K562 (cell line): ENCODE results near the gene DNAH9. TPM values are rescaled to one million over a fixed set of nuclear protein-coding genes. Genes with fewer than 3 reads are reported as not detected.

Experiments
- ATAC-seq: fragments of 200-7000 bp; cut with Tn5 transposase; 3 replicates; pipeline ENCODE4 v1.9.1; 2020; ENCODE audit warnings: moderate library complexity
- BruUV-seq: library from RNA; stranded (reverse); fragments of 400-500 nt; replicated peaks from 2 replicates; lab custom pipeline; 2021; lab: Mats Ljungman, UMichigan
- CTCF ChIA-PET: fragments of 300-600 bp; formaldehyde crosslinking; extraction: SDS; loops from one replicate; lab custom pipeline; 2021; ENCODE audit warnings: low intra/inter-chr PET ratio; lab: Yijun Ruan, JAX
- POLR2A ChIA-PET: fragments of 300-600, 350-650 bp; sonication (Branson Sonifier 250); formaldehyde crosslinking; extraction: SDS; loops from one replicate; lab custom pipeline; 2021; ENCODE audit warnings: antibody characterized with exemption, inconsistent platforms; lab: Yijun Ruan, JAX
- DNase-seq, 4 experiments: peaks; one replicate each; pipeline versions ENCODE4 v3.0.0 to v3.0.0-alpha.2; 2011 to 2018; ENCODE audit warnings: low spot score in 3 of 4, mixed read lengths in 3 of 4; ENCODE audit errors: extremely low read depth in 1 of 4
- FAIRE-seq: peaks from 2 replicates; lab custom pipeline; 2011; peaks lifted over from hg19 to GRCh38; lab: Jason Lieb, UNC
- H2AFZ ChIP-seq: 2 replicates; pipeline ENCODE4 v1.6.0; 2011; ENCODE audit warnings: low read depth, low read length, control low read depth, inconsistent platforms
- H3K27ac ChIP-seq: fragments of 200-600 bp; 3 replicates; pipeline ENCODE4 v1.8.0; 2011; ENCODE audit warnings: low read depth, mild to moderate bottlenecking, control low read depth, inconsistent platforms, low read length, moderate library complexity, mixed read lengths; ENCODE audit errors: extremely low read depth
- H3K27me3 ChIP-seq, 2 experiments: fragments of 300-600 bp in 1 of 2; 2 replicates in 1 of 2; 3 replicates in 1 of 2; pipeline versions ENCODE4 v1.6.0 to v1.8.0; 2011; ENCODE audit warnings: inconsistent platforms in 2 of 2, low read length in 2 of 2, mild to moderate bottlenecking in 1 of 2, mixed read lengths in 1 of 2, moderate library complexity in 1 of 2; ENCODE audit not compliant: control insufficient read depth in 2 of 2, insufficient read depth in 2 of 2
- H3K36me3 ChIP-seq: fragments of 300-600 bp; 3 replicates; pipeline ENCODE4 v1.8.0; 2011; ENCODE audit warnings: mild to moderate bottlenecking, low read length, inconsistent platforms; ENCODE audit not compliant: control insufficient read depth, insufficient read depth
- H3K4me1 ChIP-seq, 2 experiments: fragments of 200-600 bp in 1 of 2; replicated peaks in 1 of 2; 2 replicates in 1 of 2; 3 replicates in 1 of 2; pipeline versions ENCODE4 v1.5.1 to v1.8.0; 2011; ENCODE audit warnings: inconsistent platforms in 2 of 2, low read length in 2 of 2, mild to moderate bottlenecking in 1 of 2, mixed read lengths in 1 of 2, moderate library complexity in 1 of 2; ENCODE audit not compliant: control insufficient read depth in 2 of 2, insufficient read depth in 2 of 2
- H3K4me2 ChIP-seq: 2 replicates; pipeline ENCODE4 v1.6.1; 2011; ENCODE audit warnings: low read length, control low read depth, inconsistent platforms, mixed read lengths; ENCODE audit not compliant: insufficient read depth
- H3K4me3 ChIP-seq: fragments of 200-600 bp; sonication (generic), shearing (Covaris generic); 2 replicates; pipeline ENCODE4 v1.5.1; 2016; ENCODE audit warnings: control low read depth, inconsistent platforms
- H3K79me2 ChIP-seq: fragments of 200-600 bp; 3 replicates; pipeline ENCODE4 v1.8.0; 2011; ENCODE audit warnings: low read length, inconsistent platforms; ENCODE audit not compliant: control insufficient read depth, insufficient read depth
- H3K9ac ChIP-seq, 2 experiments: 2 replicates each; pipeline versions ENCODE4 v1.6.0 to v1.6.1; 2011; ENCODE audit warnings: low read depth in 2 of 2, low read length in 2 of 2, control low read depth in 1 of 2, inconsistent platforms in 1 of 2, mild to moderate bottlenecking in 1 of 2, mixed read lengths in 1 of 2; ENCODE audit not compliant: insufficient read depth in 1 of 2
- H3K9me1 ChIP-seq: one replicate; pipeline ENCODE4 v1.6.0; 2011; ENCODE audit warnings: inconsistent platforms, mild to moderate bottlenecking, low read length, moderate library complexity; ENCODE audit not compliant: control insufficient read depth, insufficient read depth
- H3K9me3 ChIP-seq: replicated peaks from 2 replicates; pipeline ENCODE4 v1.5.1; 2011; ENCODE audit warnings: low read depth, low read length, inconsistent platforms; ENCODE audit not compliant: control insufficient read depth, insufficient read depth
- H4K20me1 ChIP-seq: replicated peaks from 2 replicates; pipeline ENCODE4 v1.6.1; 2011; ENCODE audit warnings: low read length, inconsistent platforms, mixed read lengths; ENCODE audit not compliant: control insufficient read depth, insufficient read depth
- CCAR2 ChIP-seq: fragments of 200-400 bp; formaldehyde crosslinking; IDR thresholded peaks from 2 replicates; pipeline ENCODE4 v1.6.1; 2017; ENCODE audit warnings: mild to moderate bottlenecking, low read depth, low read length
- CTCFL ChIP-seq: IDR thresholded peaks from 2 replicates; pipeline ENCODE4 v1.6.1; 2011; ENCODE audit warnings: borderline replicate concordance, low read depth, mild to moderate bottlenecking, moderate library complexity, low read length; ENCODE audit not compliant: insufficient read depth, poor library complexity, severe bottlenecking
- EGR1 ChIP-seq: fragments of 450-650 bp; conservative IDR thresholded peaks from 2 replicates; pipeline ENCODE4 v1.6.1; 2017; ENCODE audit warnings: mild to moderate bottlenecking
- ELK1 ChIP-seq: sonication (generic); formaldehyde crosslinking; IDR thresholded peaks from 2 replicates; pipeline ENCODE4 v1.8.1; 2022; ENCODE audit warnings: missing genetic modification reagents
- HDAC8 ChIP-seq: fragments of 450-650 bp; IDR thresholded peaks from 2 replicates; pipeline ENCODE4 v1.6.1; 2016; ENCODE audit warnings: mild to moderate bottlenecking, missing genetic modification characterization, moderate library complexity, missing compliant biosample characterization
- SETDB1 ChIP-seq: IDR thresholded peaks from one replicate; pipeline ENCODE4 v1.6.1; 2012; ENCODE audit warnings: low read length, control low read depth, inconsistent platforms
- SREBF2 ChIP-seq: sonication (generic); formaldehyde crosslinking; IDR thresholded peaks from 2 replicates; pipeline ENCODE4 v1.4.0; 2020; ENCODE audit warnings: mild to moderate bottlenecking, missing genetic modification reagents
- XRCC3 ChIP-seq: fragments of 450-650 bp; IDR thresholded peaks from 2 replicates; pipeline ENCODE4 v1.6.1; 2017; ENCODE audit warnings: mild to moderate bottlenecking, moderate library complexity
- ZNF23 ChIP-seq: fragments of 250-450 bp; sonication (Bioruptor Pico); IDR thresholded peaks from 2 replicates; pipeline ENCODE4 v1.4.0; 2020; ENCODE audit warnings: mild to moderate bottlenecking
- WGBS: fragments of 100-300 bp; shearing (Covaris generic); methylation state at CpG from one replicate; pipeline ENCODE4 v1.1.6; 2016; ENCODE audit warnings: low coverage, mixed read lengths; ENCODE audit not compliant: insufficient coverage; ENCODE audit errors: missing lambda C conversion rate; 5-methylcytosine and 5-hydroxymethylcytosine counted together
- in situ Hi-C: fragments of 300-500 bp; cut with MboI; formaldehyde crosslinking; loops from 4 replicates; pipeline ENCODE4 v1.15.0; 2018; ENCODE audit warnings: inconsistent platforms, mixed read lengths
- intact Hi-C: fragments of 100-400 bp; cut with micrococcal nuclease; formaldehyde crosslinking; loops from 2 replicates; pipeline ENCODE4 v1.14.2; 2022
- polyA plus RNA-seq, 8 experiments: library from polyadenylated mRNA; depleted of rRNA in 4 of 8; stranded (reverse) in 5 of 8; unstranded in 3 of 8; fragments of >200 nt; fragmentation: Nextera tagmentation in 2 of 8; fragmentation: Illumina TruSeq in 1 of 8; extraction: Ambion mirVana in 2 of 8; extraction: Trizol in 1 of 8; gene quantifications; 2 replicates each; pipeline versions ENCODE4 v1.2.1 to v1.2.3, GENCODE V29; 2011 to 2014; ENCODE audit warnings: inconsistent platforms in 1 of 8, missing spikeins in 1 of 8
- total RNA-seq, 7 experiments: library from RNA; depleted of rRNA in 6 of 7; stranded (reverse); fragments of >200 nt in 6 of 7; fragmentation: Illumina TruSeq in 2 of 7; extraction: Trizol in 2 of 7; gene quantifications; 2 replicates each; pipeline versions ENCODE4 v1.2.1 to v1.2.3, GENCODE V29; 2011 to 2021; ENCODE audit warnings: low replicate concordance in 1 of 7
- TF ChIP-seq, protein P1 (sequence below): fragments of 450-650 bp; IDR thresholded peaks from 2 replicates; pipeline ENCODE4 v1.6.1; 2016; ENCODE audit warnings: low read depth, mild to moderate bottlenecking, moderate library complexity

DNAH9 gene
- total and polyA plus RNA-seq, 9 of the 15 experiments (the other 6 are each of a cell fraction or from before 2014, with no cell fraction given), result not detected

- ChIA-PET CTCF (no interaction called here), POLR2A (interaction anchor here (0.6 kb wide), 1 partner anchor 11 kb away, joined by 4 read pairs; no protein-coding TSS in a partner anchor)
- H3K27ac ChIP-seq, result no peak overlapping the region
- no peaks in the 10 kb centered on the region; a peak in 1 of 5 replicates for H3K27me3 ChIP-seq
- in situ Hi-C loops (no loop called here), intact Hi-C loops (no loop called here)
- no peak for TF ChIP-seq SREBF2
- TF ChIP-seq EGR1, result no peak
- no peak for TF ChIP-seq SETDB1
- TF ChIP-seq, protein P1, sequence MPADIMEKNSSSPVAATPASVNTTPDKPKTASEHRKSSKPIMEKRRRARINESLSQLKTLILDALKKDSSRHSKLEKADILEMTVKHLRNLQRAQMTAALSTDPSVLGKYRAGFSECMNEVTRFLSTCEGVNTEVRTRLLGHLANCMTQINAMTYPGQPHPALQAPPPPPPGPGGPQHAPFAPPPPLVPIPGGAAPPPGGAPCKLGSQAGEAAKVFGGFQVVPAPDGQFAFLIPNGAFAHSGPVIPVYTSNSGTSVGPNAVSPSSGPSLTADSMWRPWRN, result no peak
- no peak for TF ChIP-seq ELK1 (CRISPR knock-in tag)
- no peak for TF ChIP-seq XRCC3
- TF ChIP-seq CTCFL, result no peak
- TF ChIP-seq HDAC8 (tag), result no peak
- no peak for TF ChIP-seq ZNF23 (CRISPR knock-in tag)
- no peak for TF ChIP-seq CCAR2
- 0% methylated on average over 3 of the region's 5 CpGs for WGBS
- no peaks in the 10 kb centered on the region for H3K79me2 ChIP-seq
- DNase-seq, result no peak
- FAIRE-seq, result no peak
- H3K4me2 ChIP-seq, result no peak overlapping the region
- H4K20me1 ChIP-seq, result no peaks in the 10 kb centered on the region
- no peak overlapping the region for H3K4me3 ChIP-seq
- H3K36me3 ChIP-seq, result no peaks in the 10 kb centered on the region
- H3K9ac ChIP-seq, result no peak overlapping the region
- H3K9me1 ChIP-seq, result no peaks in the 10 kb centered on the region
- no peaks in the 10 kb centered on the region for H3K9me3 ChIP-seq
- H3K4me1 ChIP-seq, result peaks cover 0 to 5% of the 10 kb centered on the region in 2 experiments; a peak in 2 of 5 replicates
- BruUV-seq, result no TSS peak
- no peak for ATAC-seq
- no peak overlapping the region for H2AFZ ChIP-seq
These were observed 43.7 kb upstream of the DNAH9 start for GRCh38 chr17:11554542-11554941.
